GM19023 (cell line): ENCODE measurements around the gene TMEM255B.
"Not testable (repeated sequence)": the region's sequence is repeated elsewhere in the genome, so short reads cannot be mapped to it uniquely, and the experiment has no call there.

Experiments used
- ATAC-seq: cut with Tn5 transposase; IDR thresholded peaks from one replicate; pipeline ENCODE4 v1.9.1; 2021; ENCODE audit warnings: mild to moderate bottlenecking, moderate library complexity; ENCODE audit not compliant: unreplicated experiment

TMEM255B gene

DNA sequence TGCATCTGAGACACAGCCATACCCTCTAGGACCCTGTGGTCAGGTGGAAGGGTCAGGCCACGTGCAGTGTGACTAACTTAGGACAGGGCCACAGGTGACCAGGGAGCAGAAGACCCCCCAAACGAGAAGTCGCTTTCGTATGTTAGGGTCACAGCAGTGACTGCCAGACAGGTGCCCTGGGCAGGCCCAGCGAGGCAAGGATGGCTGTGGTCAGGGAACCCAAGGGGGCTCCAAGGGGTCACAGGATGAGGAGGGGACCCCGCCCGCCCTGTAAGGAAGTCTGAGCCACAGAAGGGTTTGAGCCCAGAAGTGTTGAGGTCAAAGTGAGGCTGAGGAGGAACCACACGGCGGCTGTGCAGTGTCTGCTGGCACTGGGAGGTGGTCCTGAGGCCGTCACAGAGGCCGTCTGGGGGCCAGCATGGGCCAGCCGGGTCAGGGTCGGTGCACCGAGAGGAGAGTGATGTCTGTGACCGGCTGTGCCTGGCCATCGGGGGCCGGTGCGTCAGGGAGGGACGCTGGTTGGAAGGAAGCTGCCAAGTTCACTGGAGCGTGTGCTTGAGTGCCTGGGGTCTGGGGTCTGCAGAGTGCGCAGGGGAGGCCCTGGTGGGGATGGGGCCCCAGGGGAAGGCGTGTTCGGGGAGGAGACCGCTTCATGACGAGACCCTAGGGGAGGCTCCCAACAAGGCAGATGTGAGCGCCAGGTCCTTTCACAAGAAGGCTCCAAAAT, 24.8 kb upstream of the TMEM255B start:
- ATAC-seq: no peak

DNA sequence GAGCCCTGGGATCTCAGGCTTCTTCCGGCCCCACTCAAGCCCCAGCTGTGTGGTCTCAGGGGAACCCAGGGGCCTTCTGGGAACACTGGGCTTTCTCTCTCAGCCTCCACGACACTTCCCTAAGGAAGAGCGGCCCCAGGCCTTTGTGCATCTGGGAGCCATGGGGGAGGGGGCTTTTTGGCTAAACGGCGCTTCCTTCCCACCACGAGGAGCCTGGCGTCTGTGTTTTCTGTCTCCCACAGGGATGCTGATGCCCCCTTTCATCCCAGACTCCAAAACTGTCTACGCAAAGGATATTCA, 24.2 kb upstream of the TMEM255B start:
- ATAC-seq: no peak

DNA sequence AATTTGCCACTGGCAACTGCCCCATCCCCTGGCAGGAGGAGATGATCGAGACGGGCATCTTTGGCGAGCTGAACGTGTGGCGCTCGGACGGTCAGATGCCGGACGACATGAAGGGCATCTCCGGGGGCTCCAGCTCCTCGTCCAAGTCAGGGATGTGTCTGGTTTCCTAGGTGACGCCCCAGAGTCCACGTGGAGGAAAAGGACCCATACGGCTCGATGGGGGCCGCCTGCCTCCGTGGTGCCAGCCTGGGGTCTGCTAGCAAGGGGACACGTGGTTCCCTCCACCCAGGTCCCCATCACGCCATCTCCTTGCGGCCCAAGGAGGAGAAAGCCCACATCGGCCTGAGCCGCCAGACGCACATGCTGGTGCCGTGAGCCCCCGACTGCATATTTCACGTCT, 23.8 kb upstream of the TMEM255B start:
- no peak for ATAC-seq

DNA sequence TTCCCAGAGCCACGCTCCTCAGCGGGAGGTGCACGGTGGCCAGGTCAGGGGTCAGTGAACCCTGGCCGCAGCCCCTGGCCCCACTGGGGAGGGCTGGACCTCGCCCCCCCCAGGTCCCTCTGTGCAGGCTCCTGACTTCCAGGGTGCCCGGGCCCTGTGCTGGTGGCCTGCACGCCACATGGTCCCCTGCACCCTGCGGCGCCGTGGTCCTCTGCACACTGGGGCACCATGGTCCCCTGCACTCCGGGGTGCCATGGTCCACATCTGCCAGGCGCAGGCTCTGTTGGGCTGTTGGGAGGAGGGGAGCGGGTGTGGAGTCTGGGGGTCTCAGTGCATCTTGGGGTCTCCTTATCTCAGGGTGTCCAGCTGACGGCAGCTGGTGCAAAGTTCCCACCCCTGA, 23.3 kb upstream of the TMEM255B start:
- no peak for ATAC-seq

DNA sequence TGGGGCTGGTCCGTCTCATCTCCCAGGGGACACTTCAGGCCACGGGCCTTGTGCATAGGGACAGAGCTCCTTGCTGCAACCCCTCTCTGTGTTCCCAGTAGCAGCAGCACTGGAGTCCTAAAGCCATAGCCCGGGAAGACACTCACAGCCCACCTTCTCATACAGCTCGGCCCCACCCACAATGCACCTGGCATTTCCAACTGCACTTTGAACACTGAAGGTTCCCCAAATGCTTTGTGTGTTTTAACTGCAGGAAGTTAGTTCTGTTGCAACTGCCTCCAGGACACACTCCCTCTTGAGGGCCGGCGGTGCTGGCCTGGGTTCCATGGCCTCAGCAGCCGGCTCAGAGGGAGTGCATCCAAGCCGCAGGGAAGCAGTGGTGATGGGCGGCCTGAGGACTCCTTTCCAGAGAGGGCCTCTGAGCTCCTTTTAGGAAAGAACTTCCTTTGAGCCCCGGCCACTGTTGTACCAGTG, 22.7 kb upstream of the TMEM255B start:
- no peak for ATAC-seq

DNA sequence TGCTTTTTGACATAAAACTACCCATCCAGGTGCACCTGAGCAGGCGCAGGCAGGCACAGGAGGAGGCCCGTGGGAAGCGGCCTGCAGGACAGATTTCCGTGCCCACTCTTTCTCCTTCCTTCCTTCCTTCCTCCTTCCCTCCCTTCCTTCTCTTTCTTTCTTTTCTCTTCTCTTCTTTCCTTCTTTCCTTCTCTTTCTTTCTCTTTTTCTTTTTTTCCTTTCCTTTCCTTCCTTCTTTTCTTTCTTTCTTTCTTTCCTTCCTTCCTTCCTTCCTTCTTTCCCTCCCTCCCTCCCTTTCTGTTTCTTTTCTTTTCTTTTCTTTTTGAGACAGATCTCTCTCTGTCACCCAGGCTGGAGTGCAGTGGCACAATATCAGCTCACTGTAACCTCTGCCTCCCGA, 21.2 kb upstream of the TMEM255B start:
- no peak for ATAC-seq

DNA sequence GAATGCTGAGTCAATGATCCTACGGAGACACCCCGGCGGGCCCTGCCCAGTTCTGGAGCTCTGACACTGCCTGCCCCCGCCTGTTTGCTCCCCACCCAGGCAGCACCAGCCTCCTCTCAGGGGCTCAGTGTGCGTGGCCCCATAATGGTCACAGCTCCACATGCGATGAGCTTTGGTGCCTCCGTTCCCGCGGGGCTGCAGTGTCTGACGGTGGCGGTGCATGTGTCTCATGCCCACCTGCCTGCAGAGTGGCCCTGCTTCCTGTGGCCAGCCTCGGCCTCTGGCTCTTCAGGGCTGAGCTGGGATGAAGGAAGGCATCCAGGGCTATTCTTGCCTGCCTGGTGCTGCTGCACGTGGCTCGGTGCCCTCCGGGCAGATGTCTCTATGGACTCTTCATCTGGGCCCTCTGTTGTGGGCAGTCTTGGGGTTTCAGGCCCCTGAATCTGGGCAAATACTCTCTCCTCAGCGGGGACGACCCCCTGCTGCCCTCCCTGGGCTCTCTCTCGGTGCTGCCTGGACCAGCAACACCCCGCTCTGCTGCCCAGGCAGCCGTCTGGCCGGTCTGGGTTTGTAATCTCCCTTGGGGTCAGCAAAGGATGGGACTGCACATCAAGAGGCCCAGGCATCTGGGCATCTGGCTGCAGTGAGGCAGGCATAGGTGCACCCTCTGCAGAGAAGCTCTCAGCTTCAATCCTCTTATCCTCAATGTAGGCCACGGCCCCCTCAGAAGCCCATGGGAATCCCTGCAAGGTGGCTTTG, 19.3 kb upstream of the TMEM255B start:
- ATAC-seq: no peak

DNA sequence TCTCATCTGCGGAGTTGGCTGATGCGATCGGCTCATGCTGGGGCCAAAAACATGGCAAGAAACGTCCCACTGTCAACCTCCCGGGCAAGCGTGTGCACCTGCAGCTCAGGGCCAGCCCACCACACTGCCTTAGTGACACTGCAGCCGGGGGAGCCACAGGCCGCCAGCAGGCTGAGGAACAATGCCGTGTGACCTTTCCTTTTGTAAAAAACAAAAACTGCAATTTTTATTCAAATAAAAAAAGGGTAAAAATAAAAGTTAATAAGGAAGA, 18.8 kb upstream of the TMEM255B start:
- no peak for ATAC-seq

DNA sequence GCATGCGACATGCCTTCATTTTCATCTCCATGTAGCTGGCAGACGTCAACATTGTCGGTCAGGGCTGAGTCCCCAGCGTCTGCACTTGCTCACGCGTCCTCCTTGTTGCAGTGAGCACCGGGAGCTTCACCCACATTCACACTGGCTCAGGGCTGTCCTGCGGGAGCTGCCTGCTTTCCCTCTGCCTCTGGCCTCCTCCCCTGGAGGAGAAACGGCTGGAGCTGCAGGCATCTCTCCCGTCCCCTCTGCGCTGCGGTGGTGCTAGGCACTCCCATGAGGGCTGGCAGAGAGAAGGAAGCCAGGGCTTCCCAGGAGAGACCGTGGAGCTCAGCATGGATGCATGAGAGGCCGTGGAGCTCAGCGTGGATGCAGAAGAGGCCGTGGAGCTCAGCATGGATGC, 18.4 kb upstream of the TMEM255B start:
- ATAC-seq: no peak

DNA sequence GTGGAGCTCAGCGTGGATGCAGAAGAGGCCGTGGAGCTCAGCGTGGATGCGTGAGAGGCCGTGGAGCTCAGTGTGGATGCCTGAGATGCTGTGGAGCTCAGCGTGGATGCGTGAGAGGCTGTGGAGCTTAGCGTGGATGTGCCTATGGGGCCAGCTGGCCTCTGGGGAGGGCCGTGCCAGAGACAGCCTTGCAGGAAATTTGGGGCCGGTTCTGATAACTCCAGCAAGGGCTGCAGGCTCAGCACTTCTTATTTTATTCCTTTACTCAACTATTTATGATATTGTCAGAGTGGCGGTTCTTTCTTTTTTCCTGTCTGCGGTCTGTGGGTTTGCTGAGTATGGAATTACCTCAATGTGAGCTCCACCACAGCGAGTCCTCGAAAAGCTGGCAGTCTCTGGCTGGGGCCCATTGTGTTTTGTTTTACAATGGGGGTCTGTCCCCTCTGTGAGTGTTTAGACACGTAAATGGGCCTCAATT, 17.8 kb upstream of the TMEM255B start:
- no peak for ATAC-seq

DNA sequence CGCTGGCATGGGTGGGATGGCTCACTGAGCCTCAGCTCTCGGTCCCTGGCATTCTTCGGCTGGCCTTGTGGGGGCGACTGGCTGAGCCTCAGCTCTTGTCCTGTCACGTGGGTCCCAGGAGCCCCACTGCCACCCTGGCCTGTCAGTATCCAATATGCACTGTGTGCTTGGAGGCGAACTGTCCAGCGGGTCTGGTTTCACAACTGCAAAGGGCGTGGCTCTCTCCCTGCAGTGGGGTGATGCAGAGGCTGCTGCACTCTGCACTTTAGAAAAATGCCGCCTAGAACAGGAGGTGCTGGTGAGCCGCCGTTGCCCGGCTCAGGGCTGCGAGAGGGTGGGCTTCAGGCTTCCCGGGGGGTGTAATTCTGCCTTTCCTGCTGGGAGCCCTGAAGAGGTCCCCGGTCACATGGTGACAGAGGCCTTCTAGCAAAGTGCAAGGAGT, 17.0 kb upstream of the TMEM255B start:
- ATAC-seq: no peak

DNA sequence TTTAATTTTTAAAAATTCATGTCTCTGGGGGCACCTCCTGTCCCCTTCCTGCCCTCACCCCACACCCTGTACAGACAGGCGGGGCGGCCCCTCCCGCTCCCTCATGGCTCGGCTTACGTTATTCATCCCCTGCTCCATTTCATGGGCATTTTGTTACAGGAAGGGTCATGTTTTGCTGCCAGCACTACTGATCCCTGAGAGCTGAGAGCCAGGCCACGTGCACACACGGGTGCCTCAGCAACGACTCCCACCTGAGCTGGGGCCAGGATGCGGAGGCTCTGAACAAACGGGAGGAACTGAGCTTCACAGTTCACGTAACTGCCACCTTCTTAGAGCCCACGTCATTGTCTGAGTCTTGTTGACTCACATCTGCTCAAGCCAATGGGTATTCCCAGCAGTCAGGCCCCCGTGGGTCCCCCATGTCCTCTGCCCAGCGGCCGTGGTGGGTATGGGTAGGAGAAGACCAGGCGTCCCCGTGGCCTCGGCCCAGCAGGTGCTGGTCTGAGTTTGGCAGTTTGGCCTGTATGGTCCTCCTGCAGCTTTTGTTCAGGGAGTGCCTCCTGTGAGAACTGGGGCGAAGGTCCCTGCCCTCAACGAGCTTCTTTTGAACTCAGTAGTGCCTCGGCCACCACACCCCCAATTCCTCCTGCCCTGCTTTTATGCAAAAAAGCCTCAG, 16.4 kb upstream of the TMEM255B start:
- ATAC-seq: no peak

DNA sequence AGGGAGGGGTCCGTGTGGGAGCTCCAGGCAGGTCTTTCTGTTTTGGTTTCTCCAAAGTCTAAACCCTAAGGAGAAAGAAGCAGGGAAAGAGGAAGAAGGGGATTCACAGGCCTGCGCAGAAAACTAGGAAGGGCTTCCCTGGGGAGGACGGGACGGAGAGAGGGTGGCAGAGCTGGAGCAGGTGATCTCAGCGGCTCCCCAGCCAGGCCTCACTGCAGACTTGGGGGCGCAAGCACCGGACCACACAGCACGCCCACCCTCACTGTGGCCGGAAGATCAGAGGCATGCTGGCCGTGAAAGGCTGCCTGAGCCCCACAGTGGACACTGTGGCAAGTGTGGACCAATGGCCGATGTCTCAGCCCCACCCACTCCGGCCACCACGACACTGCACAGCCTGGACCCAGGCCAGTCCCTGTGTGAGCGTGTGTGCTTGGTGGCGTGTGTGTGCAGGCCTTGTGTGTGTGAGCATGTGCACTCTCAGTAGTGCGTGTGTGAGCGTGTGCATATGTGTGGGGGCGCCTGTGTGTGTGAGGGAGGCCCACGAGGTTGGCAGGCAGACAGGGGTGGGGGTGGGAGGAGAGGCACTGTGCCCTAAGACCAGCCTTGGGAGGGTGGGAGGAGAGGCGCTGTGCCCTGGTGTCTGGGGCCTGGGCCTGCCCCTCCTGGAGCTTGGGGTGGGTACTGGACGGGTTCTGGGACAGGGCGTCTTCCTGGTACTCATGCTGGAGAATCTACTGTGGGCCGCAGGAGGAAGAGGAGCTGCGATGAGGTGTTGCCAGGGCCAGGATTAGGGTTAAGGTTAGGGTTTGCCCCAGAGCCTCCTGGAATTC, 15.4 kb upstream of the TMEM255B start:
- ATAC-seq: no peak

DNA sequence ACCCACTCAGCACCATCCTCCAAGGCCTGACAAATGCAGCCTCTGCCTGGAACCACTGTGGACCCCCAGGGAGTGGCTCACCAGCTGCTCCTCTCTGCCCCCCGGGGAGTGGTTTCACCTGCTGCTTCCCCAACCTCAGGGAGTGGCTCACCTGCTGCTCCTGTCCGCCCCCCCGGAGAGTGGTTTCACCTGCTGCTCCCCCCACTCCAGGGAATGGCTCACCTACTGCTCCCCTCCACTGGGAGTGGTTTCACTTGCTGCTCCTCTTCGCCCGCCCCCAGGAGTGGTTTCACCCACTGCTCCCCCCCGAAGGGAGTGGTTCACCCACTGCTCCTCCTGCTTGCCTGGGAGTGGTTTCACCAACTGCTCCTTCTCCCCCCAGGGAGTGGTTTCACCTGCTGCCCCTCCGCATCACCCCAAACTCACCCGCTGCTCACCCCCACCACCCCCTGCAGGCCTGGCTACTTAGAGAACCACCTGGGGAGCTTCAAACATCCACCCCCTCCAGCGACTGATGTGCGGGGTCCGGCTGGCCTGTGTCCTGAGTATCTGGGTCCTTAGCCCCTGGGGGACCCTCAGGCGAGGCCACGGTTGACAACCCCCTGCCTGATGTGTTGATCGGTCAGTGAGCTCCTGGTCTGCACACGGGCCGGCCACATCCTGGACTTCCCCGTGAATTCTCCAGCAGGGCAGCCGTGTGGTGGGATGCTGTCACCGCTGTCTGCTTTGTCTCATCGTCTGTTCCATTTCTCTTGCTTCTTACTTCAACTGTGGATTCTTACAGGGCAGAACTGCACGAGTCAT, 14.6 kb upstream of the TMEM255B start:
- ATAC-seq: no peak

DNA sequence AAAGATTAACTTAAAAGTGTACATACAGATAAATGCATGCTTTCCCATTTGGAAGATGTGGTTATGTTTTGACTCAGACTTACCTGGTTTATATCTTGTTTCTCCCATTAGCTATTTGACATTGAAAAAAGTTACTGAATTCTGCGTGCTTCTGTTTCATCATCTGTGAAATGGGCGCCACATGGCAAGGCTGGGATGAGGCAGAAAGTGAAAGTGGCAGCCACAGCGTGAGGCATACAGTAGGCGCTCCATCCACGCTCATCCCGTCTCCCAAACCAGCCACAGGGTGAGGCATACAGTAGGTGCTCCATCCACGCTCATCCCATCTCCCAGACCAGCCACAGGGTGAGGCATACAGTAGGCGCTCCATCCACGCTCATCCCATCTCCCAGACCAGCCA, 14.0 kb upstream of the TMEM255B start:
- ATAC-seq: no peak

DNA sequence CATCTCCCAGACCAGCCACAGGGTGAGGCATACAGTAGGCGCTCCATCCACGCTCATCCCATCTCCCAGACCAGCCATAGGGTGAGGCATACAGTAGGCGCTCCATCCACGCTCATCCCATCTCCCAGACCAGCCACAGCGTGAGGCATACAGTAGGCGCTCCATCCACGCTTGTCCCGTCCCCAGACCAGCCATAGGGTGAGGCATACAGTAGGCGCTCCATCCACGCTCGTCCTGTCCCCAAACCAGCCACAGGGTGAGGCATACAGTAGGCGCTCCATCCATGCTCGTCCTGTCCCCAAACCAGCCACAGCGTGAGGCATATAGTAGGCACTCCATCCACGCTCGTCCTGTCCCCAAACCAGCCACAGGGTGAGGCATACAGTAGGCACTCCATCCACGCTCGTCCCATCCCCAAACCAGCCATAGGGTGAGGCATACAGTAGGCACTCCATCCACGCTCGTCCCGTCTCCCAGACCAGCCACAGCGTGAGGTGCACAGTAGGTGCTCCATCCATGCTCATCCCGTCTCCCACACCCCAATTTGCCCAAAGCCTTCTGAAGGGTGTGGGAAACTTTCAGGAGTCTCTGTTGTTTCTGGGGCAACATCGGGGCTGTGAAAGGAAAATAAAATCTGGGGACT, 13.4 kb upstream of the TMEM255B start:
- not testable (repeated sequence) for ATAC-seq

DNA sequence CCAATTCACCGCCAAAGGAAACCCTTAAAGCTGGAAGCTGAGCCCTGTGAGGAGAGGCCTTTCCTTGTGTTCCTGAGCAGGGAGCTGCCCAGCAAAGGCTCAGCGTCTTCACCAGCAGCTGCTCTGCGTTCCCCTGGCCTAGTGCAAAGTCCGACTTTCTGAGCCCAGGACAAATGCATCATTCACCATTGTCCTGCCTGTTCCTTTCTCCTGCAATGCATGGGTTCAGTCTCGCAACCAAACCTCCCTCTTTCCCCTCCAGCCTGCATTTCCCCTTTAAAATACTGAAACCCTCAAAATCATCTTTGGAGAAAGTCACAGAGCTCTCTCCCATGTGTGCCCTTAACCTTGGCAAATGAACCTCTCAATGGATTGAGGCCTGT, 12.9 kb upstream of the TMEM255B start:
- ATAC-seq: no peak

DNA sequence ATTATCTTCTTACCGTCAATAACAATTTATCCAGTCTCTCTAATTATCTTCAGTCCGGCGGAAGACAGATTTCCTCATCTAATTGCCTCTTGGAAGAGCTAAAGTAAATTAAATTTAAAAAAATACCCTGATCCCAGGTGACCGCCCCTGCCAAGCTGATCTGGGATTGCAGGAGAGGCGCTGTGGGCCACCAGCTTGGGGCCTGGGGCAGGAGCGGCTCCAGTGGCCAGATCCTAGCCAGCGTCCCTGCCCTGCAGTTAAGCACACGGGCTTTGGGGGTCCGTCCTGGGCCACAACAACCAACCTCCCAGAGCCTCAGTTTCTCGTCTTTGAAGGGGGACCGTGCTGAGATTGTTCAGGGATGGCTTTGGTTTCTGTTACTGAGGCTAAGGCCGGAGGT, 12.4 kb upstream of the TMEM255B start:
- no peak for ATAC-seq

DNA sequence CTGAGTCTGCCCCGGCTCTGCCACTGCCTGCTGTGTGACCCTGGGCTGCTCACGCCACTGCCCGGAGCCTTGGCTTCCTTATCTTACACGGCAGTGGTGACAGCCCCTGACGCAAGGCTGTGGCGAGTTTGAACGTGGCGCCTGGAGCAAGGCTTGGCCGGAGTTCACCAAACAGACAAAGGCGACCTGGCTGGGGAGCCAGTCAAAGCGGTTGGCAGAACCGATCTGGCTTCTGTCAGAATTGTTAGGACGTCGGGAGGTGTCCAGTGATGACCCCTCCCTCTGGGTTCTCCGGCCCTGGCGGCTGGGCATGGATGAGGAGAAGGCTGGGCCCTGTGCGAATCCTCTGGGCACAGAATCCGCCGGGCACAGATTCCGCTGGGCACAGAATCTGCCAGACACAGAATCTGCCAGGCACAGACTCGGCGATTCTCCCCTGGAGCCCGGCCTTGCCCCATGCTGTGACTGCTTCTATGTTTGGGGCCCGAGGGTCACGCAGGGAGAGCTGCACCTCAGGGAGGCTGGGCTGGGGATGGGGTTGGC, 11.7 kb upstream of the TMEM255B start:
- ATAC-seq: no peak
